Measurements from ENCODE around the gene JAG1.

Gene JAG1

DNA sequence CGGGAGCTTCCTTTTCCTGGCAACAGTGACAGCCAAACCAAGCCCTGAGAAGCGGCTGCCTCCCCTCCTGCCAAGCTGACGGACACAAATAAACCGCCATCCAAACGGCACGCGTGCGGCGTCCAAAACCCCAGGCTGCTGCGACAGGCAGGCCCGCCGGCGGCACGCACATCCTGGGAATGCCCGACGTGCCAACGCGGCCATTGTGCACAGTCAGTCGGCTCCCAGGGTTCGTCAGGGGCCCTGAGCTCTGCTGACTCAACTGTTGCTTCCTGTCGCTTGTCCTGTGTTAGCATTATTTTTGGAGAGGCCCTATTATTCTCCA, 6.8 kb downstream of the JAG1 start:
- no peak for DNase-seq

- no peak for DNase-seq
Measured at GRCh38 chr20:10666221-10667076, 7.3 kb downstream of the JAG1 start.

GRCh38 chr20:10665791-10666190, 8.0 kb downstream of the JAG1 start:
- no peak for DNase-seq

- DNase-seq = no peak
Measured at GRCh38 chr20:10665027-10665561, 8.7 kb downstream of the JAG1 start.

- DNase-seq = no peak
Measured at GRCh38 chr20:10663756-10664155, 10.0 kb downstream of the JAG1 start.

- DNase-seq = peak; percentile 42
Measured at GRCh38 chr20:10662661-10663458, 10.9 kb downstream of the JAG1 start.

DNA sequence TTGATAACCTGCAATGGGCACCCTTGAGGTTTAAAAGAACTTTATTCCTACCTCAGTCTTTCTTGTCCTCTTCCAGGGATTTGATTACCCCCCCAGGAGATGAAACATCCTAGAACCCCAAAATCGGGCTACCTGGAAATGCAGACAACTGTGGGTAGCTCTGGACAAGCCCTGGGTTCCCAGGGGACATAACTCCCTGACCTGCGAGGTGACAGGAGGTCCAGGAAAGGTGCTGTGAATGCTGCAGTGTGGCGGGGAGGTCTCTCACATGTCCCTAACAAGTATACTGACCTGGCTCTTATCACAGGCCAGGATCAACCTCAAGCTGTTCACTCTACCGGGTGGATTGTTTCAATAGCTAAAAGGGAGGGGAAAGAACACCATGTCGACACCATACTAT, 11.6 kb downstream of the JAG1 start:
- no peak for DNase-seq

- DNase-seq = no peak
Measured at GRCh38 chr20:10661261-10661660, 12.5 kb downstream of the JAG1 start.

- DNase-seq = no peak
Measured at GRCh38 chr20:10660661-10661060, 13.1 kb downstream of the JAG1 start.

GRCh38 chr20:10659651-10660601, 13.9 kb downstream of the JAG1 start:
- DNase-seq = no peak

GRCh38 chr20:10658876-10659632, 14.7 kb downstream of the JAG1 start:
- no peak for DNase-seq

DNA sequence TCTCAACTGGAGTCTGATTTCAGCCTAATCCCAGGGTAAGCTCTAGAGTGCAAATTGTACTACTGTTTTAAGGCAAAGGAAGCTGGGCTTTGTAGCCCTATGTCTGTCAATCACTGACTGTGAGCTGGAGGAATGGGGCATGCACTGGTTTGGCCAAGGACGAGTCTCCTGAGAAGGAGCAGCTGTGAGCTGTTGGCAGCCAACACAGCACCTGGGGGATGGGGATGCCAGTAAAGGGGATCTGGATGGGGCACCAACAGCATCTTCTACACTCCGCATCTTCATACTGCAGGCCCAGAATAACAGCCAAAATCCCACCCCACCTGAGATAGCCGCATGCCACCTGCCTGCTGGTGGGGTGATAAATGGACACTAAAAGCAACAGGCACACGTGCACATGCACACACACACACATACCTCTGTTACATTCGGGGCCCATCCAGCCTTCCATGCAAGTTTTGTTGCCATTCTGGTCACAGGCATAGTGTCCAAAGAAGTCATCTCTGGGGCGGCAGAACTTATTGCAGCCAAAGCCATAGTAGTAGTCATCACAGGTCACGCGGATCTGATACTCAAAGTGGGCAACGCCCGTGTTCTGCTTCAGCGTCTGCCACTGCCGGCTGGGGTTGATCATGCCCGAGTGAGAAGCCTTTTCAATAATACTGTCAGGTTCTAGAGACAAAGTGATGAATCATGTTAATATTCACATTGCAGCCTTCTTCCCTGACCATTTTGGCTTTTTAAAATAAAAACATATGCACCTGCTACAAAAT, 15.6 kb downstream of the JAG1 start:
- no peak for DNase-seq

- no peak for DNase-seq
Measured at GRCh38 chr20:10657453-10657852, 16.3 kb downstream of the JAG1 start.

GRCh38 chr20:10655720-10656669, 17.8 kb downstream of the JAG1 start:
- DNase-seq = no peak

- DNase-seq = no peak
Measured at GRCh38 chr20:10654630-10655029, 19.2 kb downstream of the JAG1 start.

- no peak for DNase-seq
Measured at GRCh38 chr20:10654250-10654610, 19.6 kb downstream of the JAG1 start.

GRCh38 chr20:10653599-10654249, 20.1 kb downstream of the JAG1 start:
- DNase-seq = no peak

DNA sequence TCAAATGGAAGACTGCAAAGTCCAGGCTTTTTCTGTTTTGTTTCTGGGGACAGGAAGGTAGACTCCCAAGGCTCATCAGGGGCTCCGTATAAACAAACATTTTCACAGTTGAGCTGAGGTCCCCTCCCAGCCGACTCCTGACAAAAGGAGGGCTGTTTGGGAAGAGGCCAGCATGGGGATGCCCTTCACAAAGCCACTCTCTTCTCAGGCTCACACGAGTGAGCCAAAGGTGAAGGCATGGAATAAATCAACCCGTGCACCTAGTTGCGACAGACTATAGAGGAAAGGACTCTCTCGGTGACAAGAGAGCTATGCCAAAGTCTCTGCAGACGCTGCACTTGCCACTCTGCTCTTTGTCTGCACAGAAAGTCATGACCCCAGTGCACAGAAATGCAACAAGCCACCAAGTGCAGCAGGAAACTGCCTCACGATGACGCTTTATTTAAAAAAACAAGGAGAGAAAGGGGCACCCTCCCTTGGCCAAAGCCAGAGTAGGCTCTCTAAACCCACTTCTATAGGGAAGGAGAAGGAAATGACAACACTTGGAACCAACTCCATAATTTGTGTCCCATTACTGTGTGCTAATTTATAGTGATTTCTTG, 21.0 kb downstream of the JAG1 start:
- no peak for DNase-seq

GRCh38 chr20:10652185-10652584, 21.6 kb downstream of the JAG1 start:
- DNase-seq = no peak

All from SIG-M5 (cell line).